Measurements from ENCODE around the gene PHLDB1. TPM values are rescaled to one million over a fixed set of nuclear protein-coding genes. Genes with fewer than 3 reads are reported as not detected.
A peak's percentile ranks its signal among the peaks of the same experiment; 100 is the strongest.

PHLDB1 gene
- total and polyA plus RNA-seq, 5 experiments from 2014 or later: 0.07 to 4.1 (median 1.7) TPM; not detected in 1

GRCh38 chr11:118628432-118628831 is 21.0 kb downstream of the PHLDB1 start:
- Mint-ChIP-seq H3K27me3 (no peaks in the 10 kb centered on the region), H3K9me3 (no peaks in the 10 kb centered on the region), H3K4me3 (no peak overlapping the region), H3K4me1 (peaks cover 0 to 4% (median 0%) of the 10 kb centered on the region in 4 donors), H3K27ac (no peak overlapping the region), H3K36me3 (no peaks in the 10 kb centered on the region)
- POLR2A ChIA-PET: no interaction called here
- ATAC-seq: no peak
- DNase-seq: no peak

- Mint-ChIP-seq H3K4me1 (peaks cover 0 to 4% (median 0%) of the 10 kb centered on the region in 4 donors), H3K9me3 (no peaks in the 10 kb centered on the region), H3K27me3 (no peaks in the 10 kb centered on the region), H3K27ac (peak overlapping the region in 1 of 10 donors; percentile 43), H3K4me3 (no peak overlapping the region), H3K36me3 (no peaks in the 10 kb centered on the region)
- no peak for ATAC-seq
- no peak for DNase-seq
- POLR2A ChIA-PET: no interaction called here
Observed at GRCh38 chr11:118628861-118629549, 21.6 kb downstream of the PHLDB1 start.

GRCh38 chr11:118629761-118630661 is 22.6 kb downstream of the PHLDB1 start:
- Mint-ChIP-seq H3K27ac (no peak overlapping the region), H3K9me3 (no peaks in the 10 kb centered on the region), H3K36me3 (no peaks in the 10 kb centered on the region), H3K4me1 (peaks cover 0 to 4% (median under 1%) of the 10 kb centered on the region in 4 donors), H3K4me3 (no peak overlapping the region), H3K27me3 (no peaks in the 10 kb centered on the region)
- no peak for ATAC-seq
- POLR2A ChIA-PET: no interaction called here
- no peak for DNase-seq

- Mint-ChIP-seq H3K4me1 (peaks cover 0 to 4% (median under 1%) of the 10 kb centered on the region in 4 donors), H3K4me3 (no peak overlapping the region), H3K27me3 (no peaks in the 10 kb centered on the region), H3K9me3 (no peaks in the 10 kb centered on the region), H3K36me3 (no peaks in the 10 kb centered on the region), H3K27ac (peak overlapping the region in 1 of 10 donors; percentile 86)
- no peak for DNase-seq
- ATAC-seq: no peak
- POLR2A ChIA-PET: no interaction called here
Observed at GRCh38 chr11:118631142-118631909, 23.9 kb downstream of the PHLDB1 start.

- no peaks in the 10 kb centered on the region for H3K27me3 Mint-ChIP-seq
- POLR2A ChIA-PET: no interaction called here
- ATAC-seq (no peak), DNase-seq (no peak)
- H3K9me3 Mint-ChIP-seq: no peaks in the 10 kb centered on the region
- peak overlapping the region in 1 of 10 donors; percentile 57 for H3K27ac Mint-ChIP-seq
- H3K4me3 Mint-ChIP-seq: no peak overlapping the region
- H3K4me1 Mint-ChIP-seq: peaks cover 0 to 4% (median under 1%) of the 10 kb centered on the region in 4 donors
- H3K36me3 Mint-ChIP-seq: no peaks in the 10 kb centered on the region
Observed at GRCh38 chr11:118632577-118633318, 25.3 kb downstream of the PHLDB1 start.

GRCh38 chr11:118633319-118633690 is 25.9 kb downstream of the PHLDB1 start:
- no peak for ATAC-seq
- no peaks in the 10 kb centered on the region for H3K27me3 Mint-ChIP-seq
- POLR2A ChIA-PET: no interaction called here
- H3K27ac Mint-ChIP-seq: no peak overlapping the region
- DNase-seq: no peak
- H3K4me1 Mint-ChIP-seq: peaks cover 0 to 4% (median under 1%) of the 10 kb centered on the region in 4 donors
- H3K4me3 Mint-ChIP-seq: peak overlapping the region in 1 of 10 donors; percentile 24
- no peaks in the 10 kb centered on the region for H3K9me3 Mint-ChIP-seq
- no peaks in the 10 kb centered on the region for H3K36me3 Mint-ChIP-seq

GRCh38 chr11:118633979-118634378 is 26.6 kb downstream of the PHLDB1 start:
- Mint-ChIP-seq H3K36me3 (no peaks in the 10 kb centered on the region), H3K9me3 (no peaks in the 10 kb centered on the region), H3K27ac (peak overlapping the region in 1 of 10 donors; percentile 43), H3K4me1 (peaks cover 0 to 4% (median under 1%) of the 10 kb centered on the region in 4 donors), H3K27me3 (no peaks in the 10 kb centered on the region), H3K4me3 (peak overlapping the region in 1 of 10 donors; percentile 10)
- DNase-seq (no peak), ATAC-seq (no peak)
- POLR2A ChIA-PET: no interaction called here

- Mint-ChIP-seq H3K27ac (peak overlapping the region in 1 of 10 donors; percentile 9), H3K4me3 (peak overlapping the region in 8 of 10 donors; percentile 5 to 63 (median 40))
- POLR2A ChIA-PET: no interaction called here
Observed at GRCh38 chr11:118634431-118635236, 27.2 kb downstream of the PHLDB1 start.

GRCh38 chr11:118635237-118635591 is 27.8 kb downstream of the PHLDB1 start:
- Mint-ChIP-seq H3K9me3 (no peaks in the 10 kb centered on the region), H3K27ac (no peak overlapping the region), H3K27me3 (no peaks in the 10 kb centered on the region), H3K36me3 (no peaks in the 10 kb centered on the region), H3K4me3 (peak overlapping the region in 1 of 10 donors; percentile 34), H3K4me1 (peaks cover 0 to 4% (median under 1%) of the 10 kb centered on the region in 4 donors)
- peak in 1 of 2 donors; percentile 20 for ATAC-seq
- DNase-seq: no peak
- POLR2A ChIA-PET: interaction anchor here (1.0 kb wide), 1 partner anchor 157 kb away, joined by 5 read pairs; no protein-coding TSS in a partner anchor

More at GRCh38 chr11:118634431-118635236, 27.2 kb downstream of the PHLDB1 start:
- Mint-ChIP-seq H3K36me3 (no peaks in the 10 kb centered on the region), H3K27me3 (no peaks in the 10 kb centered on the region), H3K9me3 (no peaks in the 10 kb centered on the region), H3K4me1 (peaks cover 0 to 4% (median under 1%) of the 10 kb centered on the region in 4 donors)
- DNase-seq (peak in 1 of 10 donors; percentile 22), ATAC-seq (peak; percentile 53 to 97)

- H3K36me3 Mint-ChIP-seq: no peaks in the 10 kb centered on the region
- peaks cover 0 to 3% (median under 1%) of the 10 kb centered on the region in 4 donors for H3K4me1 Mint-ChIP-seq
- no peak overlapping the region for H3K27ac Mint-ChIP-seq
- H3K9me3 Mint-ChIP-seq: no peaks in the 10 kb centered on the region
- ATAC-seq (no peak), DNase-seq (no peak)
- peak overlapping the region in 1 of 10 donors; percentile 34 for H3K4me3 Mint-ChIP-seq
- POLR2A ChIA-PET: interaction anchor here (1.0 kb wide), 1 partner anchor 156 kb away, joined by 5 read pairs; no protein-coding TSS in a partner anchor
- H3K27me3 Mint-ChIP-seq: no peaks in the 10 kb centered on the region
Observed at GRCh38 chr11:118635642-118636041, 28.2 kb downstream of the PHLDB1 start.

- Mint-ChIP-seq H3K9me3 (no peaks in the 10 kb centered on the region), H3K4me3 (no peak overlapping the region), H3K27ac (no peak overlapping the region), H3K27me3 (no peaks in the 10 kb centered on the region), H3K4me1 (peaks cover 0 to 2% (median under 1%) of the 10 kb centered on the region in 4 donors), H3K36me3 (no peaks in the 10 kb centered on the region)
- ATAC-seq (no peak), DNase-seq (no peak)
- POLR2A ChIA-PET: interaction anchor here (0.7 kb wide), 1 partner anchor 492 kb away, joined by 3 read pairs; no protein-coding TSS in a partner anchor
Observed at GRCh38 chr11:118636569-118637290, 29.3 kb downstream of the PHLDB1 start.

All from naive thymus-derived CD8-positive, alpha-beta T cell (primary cell).